ENCODE measurements around the gene STIM2.

STIM2 gene

GRCh38 chr4:26857278-26858034 lies 3.2 kb upstream of the STIM2 start:
- Mint-ChIP-seq H3K27ac (peak overlapping the region; percentile 93), H3K9me3 (no peaks in the 10 kb centered on the region), H3K4me1 (peaks cover 40% of the 10 kb centered on the region), H3K4me3 (peak overlapping the region; percentile 86), H3K36me3 (peaks cover 24% of the 10 kb centered on the region)
- ATAC-seq, result peak; percentile 74
- DNase-seq (ENCODE audit: low spot score in 2 of 2), result peak; percentile 95 to 97

DNA sequence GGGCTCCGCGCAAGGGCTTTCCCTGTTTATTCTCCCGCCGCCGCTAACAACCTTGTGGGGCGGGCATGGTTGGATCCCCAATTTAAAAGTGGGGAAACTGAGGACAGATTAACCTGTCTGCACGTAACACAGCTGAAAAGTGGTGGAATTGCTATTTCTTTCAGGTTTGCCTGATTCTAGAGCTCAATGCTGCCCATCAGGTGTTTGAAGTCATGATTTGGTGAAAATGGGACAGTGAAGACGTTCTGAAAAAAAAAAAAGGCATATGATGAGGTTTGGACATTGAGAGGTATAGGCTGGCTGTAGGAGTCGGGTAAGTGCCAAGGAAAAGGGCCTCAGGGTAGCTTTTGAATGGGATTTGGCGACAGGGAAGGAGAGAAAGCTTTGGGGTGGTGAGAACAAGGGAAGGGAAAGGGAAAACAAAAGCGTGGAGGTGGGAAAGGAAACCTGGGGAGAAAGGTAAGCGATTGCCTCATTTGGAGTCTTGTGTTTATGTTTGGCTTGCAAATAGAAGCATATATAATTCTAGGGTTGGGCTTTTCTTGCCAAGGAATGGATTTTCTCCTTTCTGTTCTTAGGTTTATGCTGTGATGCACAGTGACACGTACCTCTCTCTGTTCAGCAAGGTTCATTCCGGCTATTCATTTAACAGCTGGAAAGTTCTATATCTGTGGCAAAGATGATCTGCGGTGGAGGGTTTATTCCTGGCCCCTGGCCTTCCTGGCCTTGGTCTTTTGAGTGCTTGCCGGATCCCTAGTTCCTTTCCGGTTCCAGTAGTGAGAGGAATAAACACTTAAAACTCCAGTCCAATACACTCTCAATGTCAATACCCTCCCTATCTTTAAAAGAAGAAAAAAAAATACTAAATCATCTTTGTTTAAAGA lies 2.4 kb upstream of the STIM2 start:
- no peaks in the 10 kb centered on the region for H3K9me3 Mint-ChIP-seq
- DNase-seq (ENCODE audit: low spot score in 2 of 2) (no peak), ATAC-seq (no peak)
- H3K4me3 Mint-ChIP-seq, result peak overlapping the region; percentile 86
- H3K27ac Mint-ChIP-seq, result peak overlapping the region; percentile 93
- peaks cover 24% of the 10 kb centered on the region for H3K36me3 Mint-ChIP-seq
- H3K4me1 Mint-ChIP-seq, result peaks cover 47% of the 10 kb centered on the region

DNA sequence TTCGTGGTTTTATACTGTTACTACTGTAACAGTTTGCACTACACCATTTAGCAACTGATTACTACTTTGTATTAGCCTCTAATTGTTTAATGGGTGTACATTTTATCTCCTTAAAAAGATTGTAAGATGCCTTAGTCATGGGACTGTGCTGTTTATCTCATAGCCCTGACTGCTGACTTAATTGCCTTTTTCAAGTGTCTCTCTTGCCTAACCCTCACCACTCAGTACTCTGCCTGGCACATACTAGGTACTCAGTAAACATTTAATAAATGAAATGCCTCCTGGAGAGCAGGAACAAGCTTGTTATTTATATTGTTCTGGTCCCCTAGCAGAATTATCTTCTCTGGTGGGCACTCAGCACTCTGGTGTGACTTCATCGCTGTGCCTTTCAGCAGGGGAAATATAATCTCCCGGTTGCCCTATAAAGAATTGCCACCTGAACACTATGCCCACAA lies 1.7 kb upstream of the STIM2 start:
- H3K4me3 Mint-ChIP-seq, result peak overlapping the region; percentile 86
- peaks cover 51% of the 10 kb centered on the region for H3K4me1 Mint-ChIP-seq

DNA sequence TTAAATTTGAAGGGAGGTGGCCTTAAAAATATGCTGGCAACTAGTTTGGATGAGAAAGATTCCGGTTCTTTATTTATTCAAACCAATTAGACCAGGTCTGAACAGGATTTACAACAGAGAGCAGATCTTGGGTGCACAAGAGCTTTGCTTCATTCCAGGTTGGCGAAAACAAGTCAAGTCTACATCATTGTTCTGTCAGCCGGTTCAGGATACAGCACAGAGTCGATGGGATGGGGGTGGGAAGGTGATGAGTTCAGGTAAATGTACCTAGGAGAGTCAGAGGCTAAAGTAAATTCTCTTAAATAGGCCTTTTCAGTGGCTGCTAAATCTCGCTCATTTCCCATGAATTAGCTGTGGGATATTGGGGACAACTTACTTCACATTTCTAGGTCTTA lies 882 bp upstream of the STIM2 start:
- Mint-ChIP-seq H3K27ac (peak overlapping the region; percentile 93), H3K4me1 (peaks cover 52% of the 10 kb centered on the region), H3K36me3 (peaks cover 24% of the 10 kb centered on the region), H3K9me3 (no peaks in the 10 kb centered on the region), H3K4me3 (peak overlapping the region; percentile 86)
- DNase-seq (ENCODE audit: low spot score in 2 of 2), result no peak
- no peak for ATAC-seq

More for the DNA sequence above, 1.7 kb upstream of the STIM2 start:
- no peaks in the 10 kb centered on the region for H3K9me3 Mint-ChIP-seq
- peak overlapping the region; percentile 93 for H3K27ac Mint-ChIP-seq
- DNase-seq (ENCODE audit: low spot score in 2 of 2), result no peak
- H3K36me3 Mint-ChIP-seq, result peaks cover 24% of the 10 kb centered on the region
- no peak for ATAC-seq

- H3K36me3 Mint-ChIP-seq, result peaks cover 24% of the 10 kb centered on the region
- peak; percentile 50 for ATAC-seq
- peak overlapping the region; percentile 93 for H3K27ac Mint-ChIP-seq
- no peaks in the 10 kb centered on the region for H3K9me3 Mint-ChIP-seq
- H3K4me1 Mint-ChIP-seq, result peaks cover 60% of the 10 kb centered on the region
- H3K4me3 Mint-ChIP-seq, result peak overlapping the region; percentile 86
- DNase-seq (ENCODE audit: low spot score in 2 of 2), result peak; percentile 51 to 83
These were observed 337 bp downstream of the STIM2 start for GRCh38 chr4:26860922-26861433.

DNA sequence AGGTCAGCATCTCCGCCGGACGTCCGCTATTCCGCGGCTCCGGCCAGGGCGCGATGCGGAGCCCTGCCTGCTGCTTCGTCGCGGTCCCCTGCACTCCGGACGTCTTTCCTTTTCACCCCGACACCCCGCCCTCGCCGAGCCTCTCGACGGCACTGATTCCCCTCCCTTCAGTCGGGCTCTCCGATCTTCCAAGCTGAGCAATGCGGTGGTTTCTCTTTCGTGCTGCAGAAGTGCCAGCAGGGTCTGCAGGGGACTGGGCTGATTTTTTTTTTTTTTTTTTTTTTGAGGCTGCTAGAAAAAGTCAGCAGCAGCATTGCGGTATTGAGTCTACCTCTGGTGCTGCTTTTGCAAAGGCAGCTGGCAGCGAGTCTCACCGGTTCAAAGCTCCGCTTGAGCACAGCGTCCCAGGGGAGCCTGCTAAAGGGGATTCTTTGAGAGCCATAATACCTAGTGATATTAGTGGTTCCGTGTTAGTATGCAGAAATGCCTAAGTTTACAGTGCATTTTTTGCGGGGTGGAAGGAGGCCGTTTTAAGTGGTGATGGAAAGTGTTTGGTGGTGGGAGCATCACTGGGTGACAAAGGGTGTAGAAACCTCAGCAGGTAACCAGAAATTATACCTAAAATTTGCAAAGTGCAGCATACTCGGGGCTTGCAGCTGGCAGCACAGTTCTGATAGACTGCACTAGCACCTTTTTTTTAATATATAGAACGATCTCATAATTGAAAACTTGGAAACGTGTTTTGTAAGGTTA lies 969 bp downstream of the STIM2 start:
- Mint-ChIP-seq H3K4me1 (peaks cover 60% of the 10 kb centered on the region), H3K27ac (peak overlapping the region; percentile 93), H3K4me3 (peak overlapping the region; percentile 86), H3K36me3 (peaks cover 24% of the 10 kb centered on the region), H3K9me3 (no peaks in the 10 kb centered on the region)
- ATAC-seq, result peak; percentile 56
- DNase-seq (ENCODE audit: low spot score in 2 of 2), result peak; percentile 49 to 88

DNA sequence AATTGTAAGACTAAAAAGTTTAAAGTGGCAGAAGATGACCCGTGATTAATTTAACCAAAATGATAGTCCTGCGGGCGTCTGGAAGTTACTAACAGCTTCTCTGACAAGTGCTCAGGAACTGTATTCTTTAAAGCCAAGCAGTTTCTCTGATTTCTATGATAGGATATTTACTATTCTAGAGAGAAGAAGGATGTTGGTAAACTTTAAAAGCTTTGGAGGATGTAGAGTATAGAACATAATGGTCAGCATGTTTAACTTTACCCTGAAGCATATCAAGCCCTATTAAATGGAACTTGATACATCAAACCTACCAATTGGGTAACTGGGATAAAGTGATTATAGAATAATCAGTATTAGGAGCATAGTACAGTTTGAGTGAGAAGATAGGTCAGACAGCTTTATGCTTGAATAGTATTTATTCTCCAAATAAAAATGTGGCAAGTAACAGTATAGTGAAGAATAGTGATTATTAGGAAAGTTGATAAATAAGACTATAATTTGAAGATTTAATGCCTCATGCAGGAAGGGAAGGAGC lies 1.8 kb downstream of the STIM2 start:
- Mint-ChIP-seq H3K36me3 (peaks cover 18% of the 10 kb centered on the region), H3K4me3 (peak overlapping the region; percentile 86), H3K27ac (peak overlapping the region; percentile 93), H3K9me3 (no peaks in the 10 kb centered on the region), H3K4me1 (peaks cover 60% of the 10 kb centered on the region)
- DNase-seq (ENCODE audit: low spot score in 2 of 2) (no peak), ATAC-seq (no peak)

DNA sequence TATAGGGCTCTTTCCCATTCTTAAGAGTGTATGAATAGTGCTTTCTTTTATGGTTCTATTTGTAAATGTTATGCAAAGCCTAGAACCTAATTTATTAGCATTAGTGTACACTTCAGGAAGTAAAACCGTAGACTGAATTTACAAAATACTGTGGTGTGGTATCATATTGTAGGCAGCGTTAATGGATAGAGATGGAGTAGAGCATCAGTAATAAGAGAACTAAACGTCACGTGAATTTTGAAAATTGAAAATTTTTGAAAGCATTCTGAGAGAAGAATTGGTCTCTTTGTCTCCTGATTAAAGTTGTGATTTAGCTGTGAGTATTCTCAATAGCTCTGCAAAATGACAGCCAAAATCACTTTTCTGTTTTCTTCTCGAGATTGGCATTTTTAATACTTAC lies 2.9 kb downstream of the STIM2 start:
- H3K9me3 Mint-ChIP-seq, result no peaks in the 10 kb centered on the region
- H3K27ac Mint-ChIP-seq, result no peak overlapping the region
- H3K4me3 Mint-ChIP-seq, result peak overlapping the region; percentile 86
- DNase-seq (ENCODE audit: low spot score in 2 of 2), result no peak
- H3K36me3 Mint-ChIP-seq, result peaks cover 18% of the 10 kb centered on the region
- H3K4me1 Mint-ChIP-seq, result peaks cover 63% of the 10 kb centered on the region
- no peak for ATAC-seq

DNA sequence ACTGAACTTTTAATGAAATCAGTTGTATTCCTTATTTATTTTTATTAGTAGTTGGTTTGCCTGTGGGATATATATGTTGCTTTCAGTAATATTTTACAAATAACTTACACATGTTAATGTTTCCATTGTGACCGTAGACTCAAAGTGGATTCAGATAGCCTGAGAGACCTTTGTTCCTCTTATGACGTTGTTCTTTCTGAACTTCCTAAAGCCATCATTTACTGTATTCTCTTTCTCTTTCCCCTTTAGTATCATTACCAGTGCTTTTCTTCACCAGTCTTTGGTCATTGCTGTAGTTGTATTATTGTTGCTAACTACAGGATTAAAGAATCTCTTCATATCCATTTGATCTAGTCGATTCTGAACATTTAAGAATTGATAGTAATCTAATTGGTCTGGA lies 4.3 kb downstream of the STIM2 start:
- H3K4me1 Mint-ChIP-seq, result peaks cover 59% of the 10 kb centered on the region
- ATAC-seq (no peak), DNase-seq (ENCODE audit: low spot score in 2 of 2) (no peak)
- H3K9me3 Mint-ChIP-seq, result no peaks in the 10 kb centered on the region
- peaks cover 21% of the 10 kb centered on the region for H3K36me3 Mint-ChIP-seq
- no peak overlapping the region for H3K27ac Mint-ChIP-seq
- peak overlapping the region; percentile 86 for H3K4me3 Mint-ChIP-seq

DNA sequence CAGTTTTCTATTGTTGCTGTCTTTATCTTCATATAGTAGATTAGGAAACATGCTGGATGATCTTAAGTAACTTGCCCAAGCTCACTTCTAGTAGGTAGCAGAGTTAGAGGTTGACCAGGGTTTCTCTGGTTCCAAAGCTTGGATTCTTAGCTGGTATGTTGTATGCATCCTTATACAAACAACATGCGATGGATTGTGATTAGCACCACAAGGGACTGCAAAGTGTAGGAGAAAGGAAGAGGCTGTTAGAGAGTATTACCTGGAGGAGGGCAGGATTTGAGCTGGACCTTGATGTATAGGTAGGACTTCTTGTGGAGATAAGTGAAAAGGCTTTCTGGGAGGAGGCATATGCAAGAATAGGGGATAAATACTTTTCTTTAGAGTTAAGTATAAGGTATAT lies 5.6 kb downstream of the STIM2 start:
- ATAC-seq (no peak), DNase-seq (ENCODE audit: low spot score in 2 of 2) (no peak)
- H3K9me3 Mint-ChIP-seq, result no peaks in the 10 kb centered on the region
- no peak overlapping the region for H3K27ac Mint-ChIP-seq
- peak overlapping the region; percentile 22 for H3K4me3 Mint-ChIP-seq
- H3K36me3 Mint-ChIP-seq, result peaks cover 15% of the 10 kb centered on the region
- H3K4me1 Mint-ChIP-seq, result peaks cover 65% of the 10 kb centered on the region

DNA sequence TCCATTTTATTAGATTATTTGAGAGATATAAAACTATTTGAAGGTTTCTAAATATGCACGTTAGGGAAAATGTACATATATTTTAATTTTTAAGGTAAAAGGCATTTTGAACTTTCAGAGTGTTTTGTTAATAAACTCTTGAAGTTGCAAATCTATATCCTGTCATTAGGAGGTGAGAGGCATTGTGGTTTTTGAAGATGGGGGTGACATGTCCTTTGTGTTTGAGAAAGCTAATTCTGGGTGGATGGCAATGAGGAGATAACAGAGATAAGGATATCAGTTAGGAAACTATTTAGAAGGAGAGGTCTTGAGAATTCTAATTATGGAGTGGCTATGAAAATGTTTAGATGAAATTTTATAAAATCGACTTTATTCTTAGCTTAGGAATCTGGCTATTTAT lies 6.1 kb downstream of the STIM2 start:
- Mint-ChIP-seq H3K4me1 (peaks cover 70% of the 10 kb centered on the region), H3K9me3 (no peaks in the 10 kb centered on the region), H3K4me3 (peak overlapping the region; percentile 22), H3K27ac (no peak overlapping the region), H3K36me3 (peaks cover 9% of the 10 kb centered on the region)
- DNase-seq (ENCODE audit: low spot score in 2 of 2), result no peak
- no peak for ATAC-seq

DNA sequence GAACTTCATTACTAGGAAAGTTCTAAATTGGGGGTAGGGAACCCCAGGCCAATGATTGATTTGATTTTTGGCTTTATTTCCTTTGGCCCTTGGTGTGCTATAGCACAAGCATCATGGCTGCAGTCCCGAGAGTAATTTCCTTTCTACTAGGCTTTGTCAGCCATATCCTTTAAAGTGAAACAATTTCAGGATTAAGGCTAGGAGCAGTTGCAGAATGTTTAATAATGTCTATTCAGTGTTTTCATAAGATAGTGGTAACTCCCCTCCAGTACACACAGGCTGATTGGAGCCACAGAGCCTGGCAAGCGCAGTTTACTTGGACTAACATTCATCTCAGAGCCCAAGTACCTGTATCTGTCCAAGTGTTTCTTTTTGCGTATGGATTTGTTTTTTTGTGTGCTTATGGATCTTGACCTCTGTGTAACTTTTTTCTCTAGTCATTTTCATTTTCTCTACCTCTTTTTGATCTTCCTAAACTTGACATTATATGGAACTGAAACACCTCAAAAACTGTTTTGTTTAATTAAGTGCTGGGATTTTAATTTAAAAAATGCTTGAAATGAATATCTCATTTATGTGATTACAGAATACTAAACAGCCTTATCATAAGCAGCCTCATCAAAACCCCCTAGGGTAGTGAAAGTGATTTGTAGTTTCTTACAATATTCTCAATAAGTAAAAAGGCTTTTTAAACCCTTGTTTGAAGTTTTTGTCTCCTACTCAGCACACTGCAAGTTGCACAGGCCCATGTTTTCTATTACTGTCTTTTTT lies 7.5 kb downstream of the STIM2 start:
- peak overlapping the region; percentile 66 for H3K27ac Mint-ChIP-seq

DNA sequence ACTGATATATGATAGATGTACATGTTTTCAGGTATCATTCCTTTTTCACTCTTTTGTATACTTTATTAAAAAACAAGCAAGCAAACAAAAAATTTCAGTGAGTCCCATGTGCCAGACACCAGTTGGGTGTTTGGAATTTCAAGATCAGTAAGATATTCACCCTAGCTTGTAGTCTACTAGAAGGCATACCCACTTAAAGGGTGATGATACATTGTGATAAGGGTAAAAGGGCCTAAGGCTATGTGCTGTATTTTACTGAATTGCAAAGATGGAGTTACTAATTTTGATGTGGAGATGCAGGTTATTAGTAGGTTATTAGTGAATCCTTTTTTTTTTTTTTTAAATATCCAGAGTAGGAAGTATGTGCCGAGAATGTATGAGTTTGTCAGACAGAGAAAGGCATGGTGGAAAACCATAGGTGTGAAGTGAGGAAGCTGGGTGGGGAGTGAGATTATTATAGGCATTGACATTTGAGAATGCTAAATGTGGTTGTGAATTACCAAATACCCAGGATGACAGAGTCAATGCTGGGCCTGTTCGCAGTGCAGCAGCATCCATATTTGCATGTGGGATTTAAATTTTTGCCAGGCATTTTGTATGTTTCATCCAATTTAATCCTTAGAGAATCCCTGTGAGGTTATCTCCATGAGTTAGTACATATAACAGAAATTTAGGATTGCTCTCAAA lies 10.1 kb downstream of the STIM2 start:
- Mint-ChIP-seq H3K9me3 (no peaks in the 10 kb centered on the region), H3K36me3 (peaks cover 13% of the 10 kb centered on the region), H3K4me1 (peaks cover 78% of the 10 kb centered on the region), H3K4me3 (no peak overlapping the region), H3K27ac (no peak overlapping the region)
- DNase-seq (ENCODE audit: low spot score in 2 of 2), result no peak
- ATAC-seq, result no peak

More for the DNA sequence above, 7.5 kb downstream of the STIM2 start:
- no peak for DNase-seq (ENCODE audit: low spot score in 2 of 2)
- H3K4me3 Mint-ChIP-seq, result peak overlapping the region; percentile 41
- no peak for ATAC-seq
- H3K9me3 Mint-ChIP-seq, result no peaks in the 10 kb centered on the region
- peaks cover 73% of the 10 kb centered on the region for H3K4me1 Mint-ChIP-seq
- peaks cover 7% of the 10 kb centered on the region for H3K36me3 Mint-ChIP-seq

GRCh38 chr4:26871611-26872010 lies 11.0 kb downstream of the STIM2 start:
- Mint-ChIP-seq H3K4me3 (no peak overlapping the region), H3K36me3 (peaks cover 13% of the 10 kb centered on the region), H3K4me1 (peaks cover 78% of the 10 kb centered on the region), H3K27ac (no peak overlapping the region), H3K9me3 (no peaks in the 10 kb centered on the region)
- DNase-seq (ENCODE audit: low spot score in 2 of 2) (no peak), ATAC-seq (no peak)
